Vagina (tissue), 2 donors: Measurements from ENCODE around the gene ATIC. TPM values are rescaled to one million over a fixed set of nuclear protein-coding genes. Genes with fewer than 3 reads are reported as not detected.
"Not testable (repeated sequence)": the region's sequence is repeated elsewhere in the genome, so short reads cannot be mapped to it uniquely, and the experiment has no call there.

ENCODE experiments used
- DNase-seq, 2 donors: peaks; one replicate each; pipeline ENCODE4 v3.0.0-alpha.2; 2017; ENCODE audit errors: extremely low spot score in 2 of 2
- H3K27ac ChIP-seq: fragments of 200-600 bp; sonication (generic); one replicate; pipeline ENCODE4 v1.5.1; 2019
- H3K27me3 ChIP-seq: fragments of 200-600 bp; sonication (generic); one replicate; pipeline ENCODE4 v1.5.1; 2019
- H3K36me3 ChIP-seq, 2 donors: fragments of 200-600 bp; sonication (generic); one replicate each; pipeline ENCODE4 v1.5.1; 2017 to 2019
- H3K4me1 ChIP-seq: fragments of 200-600 bp; sonication (generic); one replicate; pipeline ENCODE4 v1.5.1; 2019
- H3K4me3 ChIP-seq, 2 donors: fragments of 200-600 bp; sonication (generic); 1 replicate in 1 of 2; 2 replicates in 1 of 2; pipeline ENCODE4 v1.5.1; 2016 to 2019
- H3K9me3 ChIP-seq: fragments of 200-600 bp; sonication (generic); one replicate; pipeline ENCODE4 v1.5.1; 2019
- CTCF ChIP-seq, 3 experiments: fragments of 450-650 bp in 2 of 3; fragments of 200-600 bp in 1 of 3; sonication (generic) in 1 of 3; IDR thresholded peaks; one replicate each; pipeline ENCODE4 v1.5.1; 2017 to 2019; ENCODE audit warnings: antibody characterized with exemption in 3 of 3, mild to moderate bottlenecking in 2 of 3, moderate library complexity in 2 of 3
- POLR2A ChIP-seq, 2 donors: fragments of 450-650 bp; IDR thresholded peaks; one replicate each; pipeline ENCODE4 v1.6.1; 2017; ENCODE audit warnings: antibody characterized with exemption in 2 of 2, mild to moderate bottlenecking in 2 of 2, moderate library complexity in 2 of 2
- POLR2AphosphoS5 ChIP-seq, 2 donors: sonication (generic); formaldehyde crosslinking; IDR thresholded peaks; one replicate each; pipeline ENCODE4 v1.9.0; 2017; ENCODE audit warnings: antibody characterized with exemption in 2 of 2, mild to moderate bottlenecking in 2 of 2, low read depth in 1 of 2; ENCODE audit not compliant: insufficient read depth in 1 of 2
- intact Hi-C: fragments of 100-400 bp; cut with DNase I; formaldehyde crosslinking; loops from one replicate; pipeline ENCODE4 v1.15.1; 2023
- total RNA-seq: library from RNA; depleted of rRNA; stranded (reverse); fragments of >200 nt; gene quantifications from one replicate; pipeline ENCODE4 v1.2.3, GENCODE V29; 2016

ATIC gene
- total RNA-seq, 1 donor from 2014 or later, result 75.6 TPM

GRCh38 chr2:215358312-215358845 is 46.5 kb downstream of the ATIC start:
- Histone ChIP-seq H3K4me3 (no peak overlapping the region), H3K27ac (no peak overlapping the region), H3K36me3 (peaks cover 0 to 13% of the 10 kb centered on the region in 2 donors), H3K27me3 (no peaks in the 10 kb centered on the region), H3K4me1 (no peaks in the 10 kb centered on the region), H3K9me3 (no peaks in the 10 kb centered on the region)
- intact Hi-C loops, result no loop called here
- no peak for TF ChIP-seq POLR2A (IDR thresholded peaks at IDR 0.05)
- no peak for TF ChIP-seq POLR2AphosphoS5 (IDR thresholded peaks at IDR 0.05; ENCODE audit: insufficient read depth in 1 of 2, low read depth in 1 of 2)
- TF ChIP-seq CTCF (IDR thresholded peaks at IDR 0.05), result no peak
- no peak for DNase-seq

- H3K4me1 ChIP-seq, result no peaks in the 10 kb centered on the region
- H3K4me3 ChIP-seq, result no peak overlapping the region
- TF ChIP-seq POLR2A (IDR thresholded peaks at IDR 0.05) (no peak), CTCF (IDR thresholded peaks at IDR 0.05) (no peak), POLR2AphosphoS5 (IDR thresholded peaks at IDR 0.05; ENCODE audit: insufficient read depth in 1 of 2, low read depth in 1 of 2) (no peak)
- DNase-seq, result no peak
- peaks cover 0 to 19% of the 10 kb centered on the region in 2 donors for H3K36me3 ChIP-seq
- H3K27me3 ChIP-seq, result no peaks in the 10 kb centered on the region
- no peaks in the 10 kb centered on the region for H3K9me3 ChIP-seq
- no peak overlapping the region for H3K27ac ChIP-seq
- intact Hi-C loops, result no loop called here
Observed at GRCh38 chr2:215358891-215359575, 47.2 kb downstream of the ATIC start.

- TF ChIP-seq POLR2A (IDR thresholded peaks at IDR 0.05) (no peak), POLR2AphosphoS5 (IDR thresholded peaks at IDR 0.05; ENCODE audit: insufficient read depth in 1 of 2, low read depth in 1 of 2) (no peak), CTCF (IDR thresholded peaks at IDR 0.05) (no peak)
- H3K4me3 ChIP-seq, result no peak overlapping the region
- no peak for DNase-seq
- no peaks in the 10 kb centered on the region for H3K9me3 ChIP-seq
- no peaks in the 10 kb centered on the region for H3K27me3 ChIP-seq
- H3K4me1 ChIP-seq, result no peaks in the 10 kb centered on the region
- peaks cover 0 to 24% of the 10 kb centered on the region in 2 donors for H3K36me3 ChIP-seq
- H3K27ac ChIP-seq, result no peak overlapping the region
- intact Hi-C loops, result no loop called here
Observed at GRCh38 chr2:215359576-215359922, 47.7 kb downstream of the ATIC start.

GRCh38 chr2:215360059-215360458 is 48.2 kb downstream of the ATIC start:
- H3K27me3 ChIP-seq, H3K4me1 ChIP-seq, H3K9me3 ChIP-seq, DNase-seq, H3K4me3 ChIP-seq, intact Hi-C loops, H3K27ac ChIP-seq: not testable (repeated sequence)
- peaks cover 0 to 29% of the 10 kb centered on the region in 2 donors for H3K36me3 ChIP-seq

GRCh38 chr2:215360596-215360995 is 48.7 kb downstream of the ATIC start:
- peaks cover 0 to 30% of the 10 kb centered on the region in 2 donors for H3K36me3 ChIP-seq

More at GRCh38 chr2:215360596-215360995, 48.7 kb downstream of the ATIC start:
- no peaks in the 10 kb centered on the region for H3K4me1 ChIP-seq
- no peak for DNase-seq
- no peaks in the 10 kb centered on the region for H3K27me3 ChIP-seq
- intact Hi-C loops, result no loop called here
- no peak overlapping the region for H3K27ac ChIP-seq
- no peak for TF ChIP-seq POLR2A (IDR thresholded peaks at IDR 0.05)
- no peak for TF ChIP-seq POLR2AphosphoS5 (IDR thresholded peaks at IDR 0.05; ENCODE audit: insufficient read depth in 1 of 2, low read depth in 1 of 2)
- TF ChIP-seq CTCF (IDR thresholded peaks at IDR 0.05), result no peak
- H3K4me3 ChIP-seq, result no peak overlapping the region
- H3K9me3 ChIP-seq, result no peaks in the 10 kb centered on the region
